Ascending aorta (tissue), 2 donors: ENCODE measurements around the gene ASCL5. TPM values are rescaled to one million over a fixed set of nuclear protein-coding genes. Genes with fewer than 3 reads are reported as not detected.

Experiments
- DNase-seq, 2 donors: peaks; one replicate each; pipeline ENCODE4 v3.0.0-alpha.2; 2019; ENCODE audit warnings: low spot score in 2 of 2
- H3K27ac ChIP-seq, 2 donors: fragments of 200-600 bp; sonication (generic); one replicate each; pipeline ENCODE4 v1.5.1; 2016 to 2017; ENCODE audit warnings: mild to moderate bottlenecking in 1 of 2
- H3K27me3 ChIP-seq: fragments of 200-600 bp; sonication (generic); one replicate; pipeline ENCODE4 v1.5.1; 2017
- H3K36me3 ChIP-seq, 2 donors: fragments of 200-600 bp; sonication (generic); one replicate each; pipeline ENCODE4 v1.5.1; 2016
- H3K4me1 ChIP-seq, 2 donors: fragments of 200-600 bp; sonication (generic); one replicate each; pipeline ENCODE4 v1.5.1; 2016 to 2017; ENCODE audit warnings: mild to moderate bottlenecking in 1 of 2
- H3K4me3 ChIP-seq, 2 donors: fragments of 200-600 bp; sonication (generic); one replicate each; pipeline ENCODE4 v1.5.1; 2016 to 2017; ENCODE audit warnings: mild to moderate bottlenecking in 1 of 2
- H3K9me3 ChIP-seq, 2 donors: fragments of 200-600 bp; sonication (generic); one replicate each; pipeline ENCODE4 v1.5.1; 2016
- intact Hi-C: fragments of 100-400 bp; cut with DNase I; formaldehyde crosslinking; loops from one replicate; pipeline ENCODE4 v1.15.1; 2023
- total RNA-seq: library from RNA; depleted of rRNA; stranded (reverse); fragments of >200 nt; gene quantifications from one replicate; pipeline ENCODE4 v1.1.0, GENCODE V29; 2016
- TF ChIP-seq, protein P1 (sequence below), 3 experiments: fragments of 200-600 bp in 2 of 3; fragments of 450-650 bp in 1 of 3; sonication (generic) in 2 of 3; IDR thresholded peaks; one replicate each; pipeline ENCODE4 v1.5.1; 2016 to 2019; ENCODE audit warnings: antibody characterized with exemption in 3 of 3, mild to moderate bottlenecking in 1 of 3, moderate library complexity in 1 of 3

The ASCL5 gene
- total RNA-seq, 1 donor from 2014 or later = not detected

DNA sequence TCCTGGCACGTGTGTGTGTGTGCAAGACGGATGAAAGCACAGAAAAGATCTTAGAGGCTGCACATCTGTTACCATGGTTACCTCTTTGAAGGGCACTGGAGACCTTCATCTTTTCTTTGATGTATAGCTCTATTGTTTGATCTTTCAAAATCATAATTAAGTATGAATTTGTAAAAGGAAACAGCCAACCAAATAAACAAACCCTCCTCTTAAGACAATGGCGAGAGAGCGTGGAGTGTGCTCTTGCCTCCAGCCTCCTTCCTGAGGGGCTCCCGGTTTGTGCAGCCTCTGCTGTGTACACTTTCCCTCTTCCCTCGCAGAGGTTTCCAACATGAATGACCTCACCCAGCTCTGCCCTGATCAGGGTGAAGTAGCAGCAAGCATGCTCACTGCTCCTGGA, 42.7 kb downstream of the ASCL5 start:
- H3K36me3 ChIP-seq = no peaks in the 10 kb centered on the region
- H3K9me3 ChIP-seq = no peaks in the 10 kb centered on the region
- no peaks in the 10 kb centered on the region for H3K27me3 ChIP-seq
- no peak for DNase-seq
- TF ChIP-seq, protein P1, sequence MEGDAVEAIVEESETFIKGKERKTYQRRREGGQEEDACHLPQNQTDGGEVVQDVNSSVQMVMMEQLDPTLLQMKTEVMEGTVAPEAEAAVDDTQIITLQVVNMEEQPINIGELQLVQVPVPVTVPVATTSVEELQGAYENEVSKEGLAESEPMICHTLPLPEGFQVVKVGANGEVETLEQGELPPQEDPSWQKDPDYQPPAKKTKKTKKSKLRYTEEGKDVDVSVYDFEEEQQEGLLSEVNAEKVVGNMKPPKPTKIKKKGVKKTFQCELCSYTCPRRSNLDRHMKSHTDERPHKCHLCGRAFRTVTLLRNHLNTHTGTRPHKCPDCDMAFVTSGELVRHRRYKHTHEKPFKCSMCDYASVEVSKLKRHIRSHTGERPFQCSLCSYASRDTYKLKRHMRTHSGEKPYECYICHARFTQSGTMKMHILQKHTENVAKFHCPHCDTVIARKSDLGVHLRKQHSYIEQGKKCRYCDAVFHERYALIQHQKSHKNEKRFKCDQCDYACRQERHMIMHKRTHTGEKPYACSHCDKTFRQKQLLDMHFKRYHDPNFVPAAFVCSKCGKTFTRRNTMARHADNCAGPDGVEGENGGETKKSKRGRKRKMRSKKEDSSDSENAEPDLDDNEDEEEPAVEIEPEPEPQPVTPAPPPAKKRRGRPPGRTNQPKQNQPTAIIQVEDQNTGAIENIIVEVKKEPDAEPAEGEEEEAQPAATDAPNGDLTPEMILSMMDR (IDR thresholded peaks at IDR 0.05) = no peak
- H3K27ac ChIP-seq = no peak overlapping the region
- H3K4me1 ChIP-seq = no peaks in the 10 kb centered on the region
- no peak overlapping the region for H3K4me3 ChIP-seq
- intact Hi-C loops = no loop called here

DNA sequence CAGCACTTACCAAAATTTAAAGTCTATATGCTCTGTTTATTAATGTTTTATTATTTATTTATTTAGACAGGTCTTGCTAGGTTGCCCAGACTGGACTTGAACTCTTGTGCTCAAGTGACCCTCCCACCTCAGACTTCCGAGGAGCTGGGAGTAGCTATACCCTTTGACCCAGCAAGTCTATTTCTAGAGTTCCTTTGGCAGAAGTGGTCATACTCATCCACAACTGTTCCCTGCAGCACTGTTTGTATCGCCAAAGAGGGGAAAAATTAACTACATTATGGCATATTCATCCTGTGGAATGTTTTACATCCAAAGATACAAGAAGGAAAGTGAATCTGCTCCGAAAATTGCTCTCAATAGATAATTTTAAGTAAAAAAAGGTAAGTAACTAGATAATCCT, 43.2 kb downstream of the ASCL5 start:
- no peak overlapping the region for H3K4me3 ChIP-seq
- intact Hi-C loops = no loop called here
- no peak for DNase-seq
- no peak overlapping the region for H3K27ac ChIP-seq
- TF ChIP-seq, protein P1 (IDR thresholded peaks at IDR 0.05) = no peak
- no peaks in the 10 kb centered on the region for H3K4me1 ChIP-seq
- no peaks in the 10 kb centered on the region for H3K36me3 ChIP-seq
- no peaks in the 10 kb centered on the region for H3K27me3 ChIP-seq
- H3K9me3 ChIP-seq = no peaks in the 10 kb centered on the region

DNA sequence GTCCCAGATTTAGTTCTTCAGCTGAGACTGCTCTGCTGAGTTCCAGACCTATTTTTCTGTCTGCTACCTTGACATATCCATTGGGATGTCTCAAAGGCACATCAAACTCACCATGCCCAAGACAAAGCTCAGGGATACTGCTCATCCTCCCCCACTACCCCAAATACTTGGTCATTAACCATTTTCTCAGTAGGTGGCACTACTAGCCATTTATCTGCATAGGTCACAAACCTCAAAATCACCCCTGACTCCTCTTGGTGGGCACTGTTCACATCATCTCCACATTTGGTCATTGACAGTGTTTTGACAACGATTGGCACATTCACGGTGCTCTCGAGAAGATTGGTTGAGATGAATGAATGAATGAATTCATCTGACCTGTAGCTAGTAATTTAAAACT, 46.8 kb downstream of the ASCL5 start:
- intact Hi-C loops = no loop called here
- TF ChIP-seq, protein P1 (IDR thresholded peaks at IDR 0.05) = no peak
- Histone ChIP-seq H3K9me3 (no peaks in the 10 kb centered on the region), H3K36me3 (no peaks in the 10 kb centered on the region), H3K4me3 (no peak overlapping the region), H3K4me1 (no peaks in the 10 kb centered on the region), H3K27me3 (no peaks in the 10 kb centered on the region), H3K27ac (no peak overlapping the region)
- no peak for DNase-seq

DNA sequence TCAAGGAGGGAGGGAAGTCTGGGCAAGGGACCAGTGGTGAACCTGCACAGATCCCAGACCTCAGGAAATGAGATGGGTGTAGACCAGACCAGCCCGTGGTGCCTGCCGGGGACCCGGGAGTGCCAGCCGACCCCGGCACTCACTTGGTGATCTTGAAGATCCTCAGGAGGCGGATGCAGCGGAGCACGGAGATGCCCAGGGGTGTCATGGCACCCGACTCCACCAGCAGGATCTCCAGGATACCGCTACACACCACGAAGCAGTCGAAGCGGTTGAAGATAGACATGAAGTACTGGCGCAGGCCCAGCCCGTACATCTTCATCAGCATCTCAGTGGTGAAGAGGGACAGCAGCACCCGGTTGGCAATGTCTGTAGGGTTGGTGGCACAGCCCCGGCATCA, 49.2 kb downstream of the ASCL5 start:
- TF ChIP-seq, protein P1 (IDR thresholded peaks at IDR 0.05) = no peak
- intact Hi-C loops = no loop called here
- no peak overlapping the region for H3K27ac ChIP-seq
- no peaks in the 10 kb centered on the region for H3K9me3 ChIP-seq
- no peak for DNase-seq
- H3K27me3 ChIP-seq = no peaks in the 10 kb centered on the region
- no peaks in the 10 kb centered on the region for H3K36me3 ChIP-seq
- no peaks in the 10 kb centered on the region for H3K4me1 ChIP-seq
- no peak overlapping the region for H3K4me3 ChIP-seq

DNA sequence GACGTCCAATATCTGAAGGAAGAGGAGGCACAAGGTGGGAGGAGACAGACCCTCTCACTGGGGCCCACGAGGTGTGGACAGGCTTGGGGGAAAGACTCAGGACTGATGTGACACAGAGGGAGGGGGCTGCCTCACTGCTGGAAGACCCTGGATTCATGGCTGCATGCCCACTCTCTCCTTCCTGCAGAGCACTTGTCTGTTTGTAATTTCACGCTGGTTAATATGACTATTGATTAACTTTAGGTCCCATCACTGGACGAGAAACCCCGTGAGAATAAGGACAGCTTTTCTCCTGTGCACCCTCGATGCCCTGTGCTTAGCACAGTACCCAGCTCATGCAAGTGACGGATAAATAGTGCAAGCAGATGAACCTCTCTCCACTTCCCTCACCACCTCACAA, 49.9 kb downstream of the ASCL5 start:
- Histone ChIP-seq H3K9me3 (no peaks in the 10 kb centered on the region), H3K27me3 (no peaks in the 10 kb centered on the region), H3K36me3 (no peaks in the 10 kb centered on the region), H3K27ac (no peak overlapping the region), H3K4me1 (no peaks in the 10 kb centered on the region), H3K4me3 (no peak overlapping the region)
- intact Hi-C loops = no loop called here
- no peak for DNase-seq
- TF ChIP-seq, protein P1 (IDR thresholded peaks at IDR 0.05) = no peak

DNA sequence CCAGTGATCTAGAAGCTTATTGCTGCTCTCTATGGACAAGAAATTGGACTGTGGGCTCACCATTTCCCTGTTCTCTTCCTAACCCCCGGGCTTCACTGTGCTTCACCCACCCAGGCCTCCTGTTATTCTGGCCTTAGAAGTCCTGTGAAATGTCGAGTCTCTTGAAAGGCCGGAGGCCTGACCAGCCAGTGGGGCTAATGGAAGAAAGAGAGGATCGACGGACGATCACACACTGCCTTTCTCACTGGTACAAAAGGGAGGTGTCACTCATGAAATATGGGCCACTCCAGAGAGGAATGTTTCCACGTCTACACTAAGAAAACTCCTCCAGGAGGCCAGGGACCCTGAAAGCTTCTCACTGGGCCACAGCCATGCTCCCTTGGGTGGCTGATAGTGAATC, 50.9 kb downstream of the ASCL5 start:
- Histone ChIP-seq H3K9me3 (no peaks in the 10 kb centered on the region), H3K27me3 (no peaks in the 10 kb centered on the region), H3K36me3 (no peaks in the 10 kb centered on the region), H3K4me1 (no peaks in the 10 kb centered on the region), H3K4me3 (no peak overlapping the region), H3K27ac (no peak overlapping the region)
- DNase-seq = no peak
- intact Hi-C loops = no loop called here
- TF ChIP-seq, protein P1 (IDR thresholded peaks at IDR 0.05) = no peak
